ENCODE data around the gene GALK2.
"Not testable (repeated sequence)": the region's sequence is repeated elsewhere in the genome, so short reads cannot be mapped to it uniquely, and the experiment has no call there.

The GALK2 gene

DNA sequence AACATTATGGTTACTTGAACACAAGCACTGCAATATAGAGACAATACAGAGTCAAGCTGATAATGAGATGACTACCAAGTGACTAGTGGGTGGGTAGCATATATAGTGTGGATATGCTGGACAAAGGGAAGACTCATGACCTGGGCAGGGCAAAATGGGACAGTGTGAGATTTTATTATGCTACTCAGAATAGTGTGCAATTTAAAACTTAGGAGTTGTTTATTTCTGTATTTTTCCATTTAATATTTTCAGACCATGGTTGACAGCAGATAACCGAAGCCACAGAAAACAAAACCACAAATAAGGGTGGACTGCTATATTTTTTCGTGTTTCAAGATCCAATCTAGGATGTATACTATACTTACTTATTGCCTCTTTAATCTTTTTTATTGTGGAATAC lies 19.6 kb downstream of the GALK2 start:
- no peak overlapping the region for H3K4me3 ChIP-seq (ENCODE audit: low read depth, low read length)
- TF ChIP-seq, protein P1, sequence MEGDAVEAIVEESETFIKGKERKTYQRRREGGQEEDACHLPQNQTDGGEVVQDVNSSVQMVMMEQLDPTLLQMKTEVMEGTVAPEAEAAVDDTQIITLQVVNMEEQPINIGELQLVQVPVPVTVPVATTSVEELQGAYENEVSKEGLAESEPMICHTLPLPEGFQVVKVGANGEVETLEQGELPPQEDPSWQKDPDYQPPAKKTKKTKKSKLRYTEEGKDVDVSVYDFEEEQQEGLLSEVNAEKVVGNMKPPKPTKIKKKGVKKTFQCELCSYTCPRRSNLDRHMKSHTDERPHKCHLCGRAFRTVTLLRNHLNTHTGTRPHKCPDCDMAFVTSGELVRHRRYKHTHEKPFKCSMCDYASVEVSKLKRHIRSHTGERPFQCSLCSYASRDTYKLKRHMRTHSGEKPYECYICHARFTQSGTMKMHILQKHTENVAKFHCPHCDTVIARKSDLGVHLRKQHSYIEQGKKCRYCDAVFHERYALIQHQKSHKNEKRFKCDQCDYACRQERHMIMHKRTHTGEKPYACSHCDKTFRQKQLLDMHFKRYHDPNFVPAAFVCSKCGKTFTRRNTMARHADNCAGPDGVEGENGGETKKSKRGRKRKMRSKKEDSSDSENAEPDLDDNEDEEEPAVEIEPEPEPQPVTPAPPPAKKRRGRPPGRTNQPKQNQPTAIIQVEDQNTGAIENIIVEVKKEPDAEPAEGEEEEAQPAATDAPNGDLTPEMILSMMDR (IDR thresholded peaks at IDR 0.05; ENCODE audit: control insufficient read depth, extremely low read depth, insufficient read depth) = no peak
- no peak for DNase-seq (ENCODE audit: low read depth)

DNA sequence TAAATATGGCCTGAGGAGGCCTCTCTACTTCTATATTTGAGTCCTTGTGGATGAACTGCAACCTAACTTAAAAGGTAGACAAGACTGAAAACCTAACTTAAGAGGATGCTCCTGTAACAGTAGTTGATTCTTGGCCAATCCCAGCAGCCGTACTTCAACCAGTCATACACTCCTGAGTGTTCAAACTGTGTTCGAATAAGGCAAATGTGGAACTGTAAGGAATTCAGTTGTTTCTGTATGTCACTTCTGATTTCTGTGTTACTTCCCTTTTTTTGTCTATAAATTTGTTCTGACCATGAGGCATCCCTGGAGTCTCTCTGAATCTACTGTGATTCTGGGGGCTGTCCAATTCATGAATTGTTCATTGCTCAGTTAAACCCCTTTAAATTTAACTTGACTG lies 20.5 kb downstream of the GALK2 start:
- H3K4me3 ChIP-seq (ENCODE audit: low read depth, low read length) = no peak overlapping the region
- DNase-seq (ENCODE audit: low read depth) = no peak
- TF ChIP-seq, protein P1 (IDR thresholded peaks at IDR 0.05; ENCODE audit: control insufficient read depth, extremely low read depth, insufficient read depth) = no peak

DNA sequence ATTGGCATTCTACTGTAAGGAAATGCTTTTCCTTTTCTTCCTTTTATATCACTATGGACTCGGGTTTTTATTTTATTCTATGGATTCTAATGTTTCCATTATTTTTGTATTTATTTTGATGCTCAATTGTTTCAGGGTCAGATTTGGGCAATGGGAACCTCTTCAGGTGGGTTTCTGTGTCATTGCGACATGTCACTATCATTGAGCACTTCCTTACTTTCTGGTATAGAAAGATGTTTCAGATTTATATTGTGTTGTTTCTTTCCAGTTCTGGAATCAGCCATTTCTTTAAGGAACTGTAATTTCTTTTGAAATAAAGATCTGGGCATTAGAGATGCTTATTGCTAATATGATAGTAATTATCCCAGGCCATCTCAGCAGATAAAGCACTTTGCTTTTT lies 21.8 kb downstream of the GALK2 start:
- TF ChIP-seq, protein P1 (IDR thresholded peaks at IDR 0.05; ENCODE audit: control insufficient read depth, extremely low read depth, insufficient read depth) = no peak
- no peak overlapping the region for H3K4me3 ChIP-seq (ENCODE audit: low read depth, low read length)
- no peak for DNase-seq (ENCODE audit: low read depth)

DNA sequence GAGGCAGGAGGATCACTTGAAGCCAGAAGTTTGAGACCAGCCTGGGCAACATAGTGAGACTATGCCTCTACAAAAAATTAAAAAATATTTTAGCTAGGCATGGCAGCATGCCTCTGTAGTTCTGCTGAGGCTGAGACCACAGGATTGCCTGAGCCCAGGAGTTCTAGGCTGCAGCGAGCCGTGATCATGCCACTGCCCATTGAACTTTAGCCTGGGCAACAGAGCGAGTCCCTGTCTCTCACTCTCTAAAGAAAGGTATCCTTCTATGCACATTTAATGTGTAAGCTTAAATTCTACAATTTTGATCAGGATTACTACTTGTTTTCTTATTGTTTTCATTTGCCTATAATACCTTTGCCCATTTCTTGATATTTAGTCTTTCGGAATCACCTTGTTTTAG lies 26.8 kb downstream of the GALK2 start:
- DNase-seq (ENCODE audit: low read depth) = no peak
- H3K4me3 ChIP-seq (ENCODE audit: low read depth, low read length) = no peak overlapping the region
- TF ChIP-seq, protein P1 (IDR thresholded peaks at IDR 0.05; ENCODE audit: control insufficient read depth, extremely low read depth, insufficient read depth) = no peak

DNA sequence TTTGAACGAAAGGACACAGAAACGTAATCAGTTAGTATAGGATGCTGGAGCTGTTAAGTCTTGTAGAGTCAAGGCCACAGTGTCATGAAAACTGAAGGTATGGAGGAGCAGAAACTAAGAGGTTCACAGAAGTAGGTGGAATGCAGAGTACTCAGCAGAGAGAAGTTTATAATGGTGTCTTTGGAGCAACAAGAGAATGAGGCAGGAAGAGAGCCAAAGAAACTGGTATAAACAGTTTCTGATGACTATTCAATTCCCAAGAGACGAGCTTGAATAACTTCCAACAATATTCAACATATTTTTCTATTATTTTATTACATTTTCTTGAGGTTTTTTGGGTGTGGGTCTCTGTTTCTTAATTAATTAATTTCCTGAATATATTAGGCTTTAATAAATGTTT lies 29.6 kb downstream of the GALK2 start:
- DNase-seq (ENCODE audit: low read depth) = no peak
- no peak overlapping the region for H3K4me3 ChIP-seq (ENCODE audit: low read depth, low read length)
- TF ChIP-seq, protein P1 (IDR thresholded peaks at IDR 0.05; ENCODE audit: control insufficient read depth, extremely low read depth, insufficient read depth) = no peak

DNA sequence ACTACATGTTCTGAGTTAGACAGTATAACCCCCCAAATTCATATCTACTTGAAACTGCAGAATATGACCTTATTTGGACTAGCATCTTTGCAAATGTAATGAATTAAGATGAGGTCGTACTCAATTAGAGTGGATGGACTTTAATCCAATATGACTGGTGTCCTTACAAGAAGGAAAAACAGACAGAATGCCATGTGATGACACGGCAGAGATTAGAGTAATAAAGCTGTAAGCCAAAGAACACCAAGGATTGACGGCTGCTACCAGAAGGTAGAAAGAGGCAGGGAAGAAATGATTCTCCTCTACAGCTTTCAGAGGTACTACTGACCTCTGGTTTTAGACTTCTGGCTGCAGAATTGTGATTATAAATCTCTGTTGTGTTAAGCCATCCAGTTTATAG lies 30.3 kb downstream of the GALK2 start:
- no peak for DNase-seq (ENCODE audit: low read depth)
- TF ChIP-seq, protein P1 (IDR thresholded peaks at IDR 0.05; ENCODE audit: control insufficient read depth, extremely low read depth, insufficient read depth) = no peak

DNA sequence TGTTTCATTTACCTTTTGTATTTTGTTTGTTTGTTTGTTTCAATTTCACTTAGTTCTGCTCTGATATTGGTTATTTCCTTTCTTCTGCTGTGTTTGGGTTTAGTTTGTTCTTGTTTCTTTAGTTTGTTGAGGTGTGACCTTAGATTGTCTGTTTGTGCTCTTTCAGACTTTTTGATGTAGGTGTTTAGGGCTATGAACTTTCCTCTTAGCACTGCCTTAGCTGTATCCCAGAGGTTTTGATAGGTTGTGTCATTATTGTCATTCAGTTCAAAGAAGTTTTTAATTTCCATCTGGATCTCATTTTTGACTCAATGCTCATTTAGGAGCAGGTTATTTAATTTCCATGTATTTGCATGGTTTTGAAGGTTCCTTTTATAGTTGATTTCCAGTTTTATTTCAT lies 38.1 kb downstream of the GALK2 start:
- not testable (repeated sequence) for DNase-seq (ENCODE audit: low read depth)

More for the DNA sequence above, 30.3 kb downstream of the GALK2 start:
- no peak overlapping the region for H3K4me3 ChIP-seq (ENCODE audit: low read depth, low read length)

More for the DNA sequence above, 38.1 kb downstream of the GALK2 start:
- not testable (repeated sequence) for H3K4me3 ChIP-seq (ENCODE audit: low read depth, low read length)

Measured in LNCaP clone FGC (cell line).